ENCODE measurements around the gene MAP3K13. TPM values are rescaled to one million over a fixed set of nuclear protein-coding genes. Genes with fewer than 3 reads are reported as not detected.

Gene MAP3K13
- total and polyA plus RNA-seq, 2 of the 13 experiments (the other 11 are each of a cell fraction or from before 2014, with no cell fraction given), result 24.2 to 26.5 TPM

- TF ChIP-seq NFAT5 (CRISPR knock-in tag; IDR thresholded peaks at IDR 0.05) (no peak), ASH2L (IDR thresholded peaks at IDR 0.05; ENCODE audit: insufficient read length, low read depth, low read length) (peak; percentile 21), HNF1A (IDR thresholded peaks at IDR 0.05; ENCODE audit: low read depth) (no peak), HNF1A (CRISPR knock-in tag; IDR thresholded peaks at IDR 0.05; ENCODE audit: borderline replicate concordance) (no peak), CREM (IDR thresholded peaks at IDR 0.05) (no peak), CREM (CRISPR knock-in tag; IDR thresholded peaks at IDR 0.05) (no peak), MAFK (conservative IDR thresholded peaks at IDR 0.05 in 1 of 2, IDR thresholded peaks at IDR 0.05 in 1 of 2; ENCODE audit: low read length in 2 of 2) (no peak), ARID5B (CRISPR knock-in tag; IDR thresholded peaks at IDR 0.05) (peak; percentile 66), KLF13 (CRISPR knock-in tag; IDR thresholded peaks at IDR 0.05) (no peak), POLR2G (IDR thresholded peaks at IDR 0.05; ENCODE audit: low read depth, low read length) (no peak), NFRKB (IDR thresholded peaks at IDR 0.05) (no peak), CEBPG (CRISPR knock-in tag; IDR thresholded peaks at IDR 0.05) (peak; percentile 74), SRY (CRISPR knock-in tag; IDR thresholded peaks at IDR 0.05) (no peak), ZNF333 (CRISPR knock-in tag; IDR thresholded peaks at IDR 0.05; ENCODE audit: borderline replicate concordance) (no peak), ZBTB43 (CRISPR knock-in tag; conservative IDR thresholded peaks at IDR 0.05) (peak; percentile 29; the same call in 1 of the 2 replicates)
These were observed 30.8 kb upstream of the MAP3K13 start (continued) for GRCh38 chr3:185332026-185332735.

All from HepG2 (cell line).